IPS-18a (cell line): ENCODE measurements around the gene ZNF148.

Experiments
- H3K27ac ChIP-seq: one replicate; pipeline ENCODE4 v1.5.1; 2013; ENCODE audit warnings: low read length
- H3K27me3 ChIP-seq: one replicate; pipeline ENCODE4 v1.6.1; 2013; ENCODE audit warnings: mild to moderate bottlenecking, low read length; ENCODE audit not compliant: control insufficient read depth, insufficient read depth
- H3K36me3 ChIP-seq: one replicate; pipeline ENCODE4 v1.6.1; 2013; ENCODE audit warnings: low read depth, low read length; ENCODE audit not compliant: control insufficient read depth
- H3K4me1 ChIP-seq: one replicate; pipeline ENCODE4 v1.6.1; 2013; ENCODE audit warnings: low read depth, low read length; ENCODE audit not compliant: control insufficient read depth
- H3K4me3 ChIP-seq: one replicate; pipeline ENCODE4 v1.5.1; 2013; ENCODE audit warnings: low read length
- H3K9ac ChIP-seq: one replicate; pipeline ENCODE4 v1.6.1; 2013; ENCODE audit warnings: mild to moderate bottlenecking, low read length, moderate library complexity
- H3K9me3 ChIP-seq: one replicate; pipeline ENCODE4 v1.6.1; 2013; ENCODE audit warnings: low read depth, low read length; ENCODE audit not compliant: control insufficient read depth

ZNF148 gene

DNA sequence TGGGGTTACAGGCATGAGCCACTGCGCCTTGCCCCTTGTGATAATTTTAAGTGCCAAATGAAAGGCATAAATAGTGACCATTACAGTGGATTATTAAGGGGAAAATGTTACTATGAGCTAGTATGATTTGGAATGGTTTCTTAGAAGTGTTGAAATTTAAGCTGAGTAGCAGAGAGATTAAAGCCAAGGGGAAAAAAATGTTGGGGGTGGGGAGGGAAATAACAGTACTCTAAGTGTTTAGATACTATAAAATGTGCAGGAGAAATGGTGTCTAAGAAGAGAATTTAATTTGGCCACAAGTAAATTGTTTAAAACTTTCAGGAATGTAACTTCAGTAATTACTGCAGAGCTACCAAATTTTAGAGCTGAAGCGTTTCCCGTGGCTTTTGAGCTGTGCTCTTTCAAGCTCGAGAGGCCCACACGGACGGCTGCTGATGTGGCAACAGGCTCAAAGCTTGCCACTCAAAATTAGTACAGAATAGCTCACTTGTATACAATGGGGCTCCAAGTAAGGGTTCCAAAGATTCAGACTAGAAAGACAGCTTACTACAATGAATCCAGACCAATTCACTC lies 138.7 kb downstream of the ZNF148 start:
- Histone ChIP-seq H3K27ac (no peak overlapping the region), H3K27me3 (no peaks in the 10 kb centered on the region), H3K4me3 (no peak overlapping the region), H3K4me1 (no peaks in the 10 kb centered on the region), H3K9ac (no peak overlapping the region), H3K36me3 (peaks cover 11% of the 10 kb centered on the region), H3K9me3 (no peaks in the 10 kb centered on the region)

DNA sequence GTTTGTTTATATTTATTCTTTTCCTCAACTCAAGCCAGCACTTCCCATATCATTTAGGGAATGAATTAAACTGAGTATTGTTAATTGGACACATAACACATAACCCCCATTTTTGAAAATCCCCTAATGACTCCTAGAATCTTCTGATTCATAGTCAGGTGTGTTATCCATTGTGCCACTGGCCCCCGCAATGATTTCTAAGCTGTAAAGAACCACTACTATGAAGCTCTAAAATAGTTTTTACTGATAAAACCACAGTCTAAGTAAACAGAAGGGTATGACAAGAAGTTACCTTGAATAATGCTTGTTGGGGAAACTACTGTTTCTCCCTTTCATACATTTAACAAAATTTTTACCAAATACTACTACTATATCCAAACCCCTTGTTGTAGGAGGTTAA lies 140.3 kb downstream of the ZNF148 start:
- no peaks in the 10 kb centered on the region for H3K9me3 ChIP-seq
- H3K27me3 ChIP-seq, result no peaks in the 10 kb centered on the region
- no peak overlapping the region for H3K27ac ChIP-seq
- H3K9ac ChIP-seq, result no peak overlapping the region
- H3K4me1 ChIP-seq, result no peaks in the 10 kb centered on the region
- peaks cover 11% of the 10 kb centered on the region for H3K36me3 ChIP-seq
- no peak overlapping the region for H3K4me3 ChIP-seq

DNA sequence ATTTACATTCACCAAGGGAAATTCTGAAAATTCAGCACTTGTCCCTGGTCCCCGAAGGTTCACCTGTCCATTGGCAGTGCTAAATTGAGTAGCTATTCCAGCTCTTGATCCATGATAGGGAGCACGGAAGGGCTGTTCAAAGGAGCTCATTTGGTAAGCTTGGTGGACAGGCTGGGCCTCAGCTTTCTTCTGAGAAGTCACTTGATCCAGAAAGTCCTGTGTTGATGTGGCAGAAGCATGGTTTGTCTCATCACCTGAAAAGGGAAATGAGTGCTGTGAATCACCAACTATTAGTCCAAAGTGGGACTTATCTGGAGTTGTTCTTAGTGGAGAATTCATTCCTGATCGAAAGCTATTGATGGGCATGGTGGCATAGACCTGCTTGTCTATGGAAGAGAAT lies 142.7 kb downstream of the ZNF148 start:
- no peaks in the 10 kb centered on the region for H3K9me3 ChIP-seq
- no peaks in the 10 kb centered on the region for H3K27me3 ChIP-seq
- no peak overlapping the region for H3K4me3 ChIP-seq
- no peaks in the 10 kb centered on the region for H3K4me1 ChIP-seq
- no peak overlapping the region for H3K27ac ChIP-seq
- no peak overlapping the region for H3K9ac ChIP-seq
- H3K36me3 ChIP-seq, result peaks cover 11% of the 10 kb centered on the region

- H3K9ac ChIP-seq, result no peak overlapping the region
- no peak overlapping the region for H3K4me3 ChIP-seq
- H3K9me3 ChIP-seq, result no peaks in the 10 kb centered on the region
- no peaks in the 10 kb centered on the region for H3K4me1 ChIP-seq
- no peak overlapping the region for H3K27ac ChIP-seq
- H3K27me3 ChIP-seq, result no peaks in the 10 kb centered on the region
- peaks cover 11% of the 10 kb centered on the region for H3K36me3 ChIP-seq
Observed at GRCh38 chr3:125231895-125232294, 143.2 kb downstream of the ZNF148 start.

- H3K9me3 ChIP-seq, result no peaks in the 10 kb centered on the region
- no peak overlapping the region for H3K27ac ChIP-seq
- no peaks in the 10 kb centered on the region for H3K4me1 ChIP-seq
- no peak overlapping the region for H3K4me3 ChIP-seq
- no peaks in the 10 kb centered on the region for H3K27me3 ChIP-seq
- peaks cover 11% of the 10 kb centered on the region for H3K36me3 ChIP-seq
- no peak overlapping the region for H3K9ac ChIP-seq
Observed at GRCh38 chr3:125229707-125230106, 145.4 kb downstream of the ZNF148 start.

DNA sequence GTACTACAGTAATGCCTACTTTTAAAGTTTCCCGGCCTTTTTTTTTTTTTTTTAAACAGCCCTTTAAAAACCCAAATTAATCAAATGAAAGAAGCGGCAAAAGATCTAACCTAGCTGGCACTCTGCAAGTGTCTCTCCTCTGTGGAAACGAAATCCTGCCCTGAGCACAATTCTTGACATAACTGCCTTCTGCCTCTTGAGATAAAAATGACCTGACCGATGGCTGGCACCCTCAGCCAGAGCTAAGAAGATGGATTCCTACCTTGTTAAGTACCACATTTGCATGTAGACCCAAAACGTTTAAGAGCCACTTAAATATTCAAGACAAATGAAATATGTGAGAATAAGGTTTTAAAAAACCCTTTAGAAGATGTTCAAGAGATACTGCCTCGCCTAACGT lies 146.0 kb downstream of the ZNF148 start:
- Histone ChIP-seq H3K9me3 (no peaks in the 10 kb centered on the region), H3K27me3 (no peaks in the 10 kb centered on the region), H3K4me1 (no peaks in the 10 kb centered on the region), H3K27ac (no peak overlapping the region), H3K36me3 (peaks cover 11% of the 10 kb centered on the region), H3K4me3 (no peak overlapping the region), H3K9ac (no peak overlapping the region)

DNA sequence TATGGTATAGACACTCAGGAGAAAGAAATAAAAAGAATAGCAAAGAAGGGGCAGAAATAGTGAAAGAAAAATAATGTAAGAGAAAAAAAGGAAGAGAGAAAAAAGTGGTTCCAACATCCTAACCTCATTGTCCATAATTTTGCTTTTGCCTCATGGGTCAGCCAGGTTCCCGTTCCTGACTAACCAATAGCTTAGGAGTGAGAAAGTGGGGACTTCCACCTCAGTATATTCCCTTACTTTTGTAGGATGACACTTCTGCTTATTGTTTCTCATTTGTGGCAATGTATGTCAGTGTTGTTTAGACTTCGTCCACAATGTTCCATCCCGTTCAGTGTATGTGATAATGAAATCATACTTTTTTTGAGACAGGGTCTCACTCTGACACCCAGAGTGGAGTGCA lies 153.3 kb downstream of the ZNF148 start:
- Histone ChIP-seq H3K27ac (no peak overlapping the region), H3K36me3 (no peaks in the 10 kb centered on the region), H3K9ac (no peak overlapping the region), H3K4me1 (no peaks in the 10 kb centered on the region), H3K27me3 (no peaks in the 10 kb centered on the region), H3K9me3 (no peaks in the 10 kb centered on the region), H3K4me3 (no peak overlapping the region)

GRCh38 chr3:125220727-125221429 lies 154.2 kb downstream of the ZNF148 start:
- Histone ChIP-seq H3K27ac (no peak overlapping the region), H3K36me3 (no peaks in the 10 kb centered on the region), H3K9ac (no peak overlapping the region), H3K27me3 (no peaks in the 10 kb centered on the region), H3K4me1 (no peaks in the 10 kb centered on the region), H3K9me3 (no peaks in the 10 kb centered on the region), H3K4me3 (no peak overlapping the region)

DNA sequence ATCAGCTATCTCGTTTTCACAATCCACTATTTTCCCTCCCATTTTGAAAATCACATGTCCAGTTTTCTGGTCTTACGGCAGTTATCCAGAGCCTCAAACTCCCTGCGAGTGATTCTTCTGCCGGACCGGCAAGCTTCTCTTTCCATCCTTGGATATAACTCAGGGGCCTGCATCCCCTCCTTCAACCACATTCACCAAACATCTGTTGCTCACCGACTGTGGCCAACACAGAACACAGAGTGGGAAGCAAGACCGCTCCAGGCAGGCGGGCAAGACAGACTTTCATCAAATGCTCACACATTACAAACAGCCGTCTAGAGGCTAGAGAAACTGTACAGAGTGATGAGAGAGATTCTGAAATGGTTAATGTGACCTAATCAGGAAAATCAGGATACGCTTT lies 154.9 kb downstream of the ZNF148 start:
- no peak overlapping the region for H3K27ac ChIP-seq

DNA sequence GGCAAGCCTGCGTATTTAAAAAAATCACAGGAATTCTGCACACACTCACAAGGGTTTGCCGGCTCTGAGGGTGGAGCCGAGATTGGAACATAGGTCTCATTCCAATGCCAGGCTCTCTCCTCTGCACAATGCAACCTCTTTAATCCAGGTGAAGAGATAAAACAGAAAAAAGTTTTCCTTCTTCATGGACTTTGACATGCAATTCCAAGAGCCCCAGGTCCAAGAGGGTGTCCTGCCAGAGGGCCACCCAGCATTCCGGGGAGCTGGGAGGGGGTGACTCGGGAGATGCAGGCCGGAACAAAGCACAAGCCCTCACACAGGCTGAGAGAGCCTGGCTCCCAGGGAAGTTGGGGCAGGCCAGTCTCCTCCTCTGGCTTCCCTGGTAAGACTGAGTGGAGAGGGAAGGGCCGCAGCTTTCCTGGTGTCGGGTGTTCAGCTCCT lies 155.8 kb downstream of the ZNF148 start:
- H3K4me3 ChIP-seq, result no peak overlapping the region

More for the DNA sequence above, 154.9 kb downstream of the ZNF148 start:
- H3K4me1 ChIP-seq, result no peaks in the 10 kb centered on the region
- no peak overlapping the region for H3K4me3 ChIP-seq
- H3K36me3 ChIP-seq, result no peaks in the 10 kb centered on the region
- H3K27me3 ChIP-seq, result no peaks in the 10 kb centered on the region
- H3K9ac ChIP-seq, result no peak overlapping the region
- no peaks in the 10 kb centered on the region for H3K9me3 ChIP-seq

GRCh38 chr3:125214738-125215137 lies 160.4 kb downstream of the ZNF148 start:
- peaks cover 14% of the 10 kb centered on the region for H3K27me3 ChIP-seq
- no peaks in the 10 kb centered on the region for H3K9me3 ChIP-seq
- no peak overlapping the region for H3K27ac ChIP-seq
- H3K9ac ChIP-seq, result no peak overlapping the region
- H3K4me1 ChIP-seq, result peaks cover 18% of the 10 kb centered on the region
- no peaks in the 10 kb centered on the region for H3K36me3 ChIP-seq
- no peak overlapping the region for H3K4me3 ChIP-seq

More for the DNA sequence above, 155.8 kb downstream of the ZNF148 start:
- no peak overlapping the region for H3K9ac ChIP-seq
- no peak overlapping the region for H3K27ac ChIP-seq
- H3K27me3 ChIP-seq, result no peaks in the 10 kb centered on the region
- no peaks in the 10 kb centered on the region for H3K9me3 ChIP-seq
- H3K36me3 ChIP-seq, result no peaks in the 10 kb centered on the region
- H3K4me1 ChIP-seq, result no peaks in the 10 kb centered on the region

DNA sequence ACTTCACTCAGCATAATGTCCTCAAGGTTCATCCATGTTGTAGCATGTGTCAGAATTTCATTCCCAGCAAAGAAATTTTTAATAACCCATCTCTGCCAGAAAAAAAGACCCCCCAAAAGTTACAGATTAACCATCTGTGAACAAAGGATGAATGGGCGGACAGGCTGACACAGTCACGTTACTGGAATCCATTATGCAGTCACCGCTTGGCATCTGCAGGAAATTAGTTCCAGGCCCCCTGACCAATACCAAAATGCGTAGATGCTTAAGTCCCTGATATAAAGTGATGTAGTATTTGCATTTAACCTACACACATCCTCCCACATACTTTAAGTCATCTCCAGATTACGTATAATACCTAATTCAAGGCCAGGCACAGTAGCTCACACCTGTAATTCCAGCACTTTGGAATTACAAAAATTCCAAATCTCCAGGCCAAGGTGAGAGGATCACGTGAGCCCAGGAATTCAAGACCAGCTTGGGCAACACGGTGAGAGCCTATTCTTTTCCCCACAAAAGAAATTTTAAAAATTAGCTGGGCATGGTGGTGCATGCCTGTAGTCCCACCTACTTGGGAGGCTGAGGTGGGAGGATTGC lies 161.1 kb downstream of the ZNF148 start:
- Histone ChIP-seq H3K27ac (no peak overlapping the region), H3K9ac (no peak overlapping the region), H3K27me3 (peaks cover 14% of the 10 kb centered on the region), H3K4me1 (peaks cover 18% of the 10 kb centered on the region), H3K9me3 (no peaks in the 10 kb centered on the region), H3K4me3 (no peak overlapping the region), H3K36me3 (no peaks in the 10 kb centered on the region)
